ENCODE data around the gene SLC6A4.
"Not testable (repeated sequence)": the region's sequence is repeated elsewhere in the genome, so short reads cannot be mapped to it uniquely, and the experiment has no call there.

Gene SLC6A4

DNA sequence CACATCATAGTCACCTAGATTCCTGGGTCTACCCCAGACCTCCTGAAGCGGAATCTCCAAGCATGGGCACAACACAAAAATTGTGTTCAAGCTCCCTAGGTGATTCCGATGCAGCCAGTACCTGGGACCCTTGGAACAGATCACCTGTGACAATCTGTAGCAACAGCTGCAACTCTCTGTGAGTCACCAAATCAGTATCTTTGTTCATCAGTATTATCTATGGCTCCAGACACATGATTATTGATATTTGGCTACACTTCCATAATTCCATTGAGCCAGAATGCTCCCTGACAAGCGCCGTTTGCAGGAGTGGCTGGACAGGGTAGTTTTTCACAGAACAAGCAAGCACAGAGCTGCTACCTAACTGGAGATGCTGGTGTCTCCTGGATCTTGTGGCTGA, 16.2 kb downstream of the SLC6A4 start:
- DNase-seq (ENCODE audit: low read depth in 2 of 2): no peak

- DNase-seq (ENCODE audit: low read depth in 2 of 2): no peak
Measured at GRCh38 chr17:30218799-30219198, 16.7 kb downstream of the SLC6A4 start.

DNA sequence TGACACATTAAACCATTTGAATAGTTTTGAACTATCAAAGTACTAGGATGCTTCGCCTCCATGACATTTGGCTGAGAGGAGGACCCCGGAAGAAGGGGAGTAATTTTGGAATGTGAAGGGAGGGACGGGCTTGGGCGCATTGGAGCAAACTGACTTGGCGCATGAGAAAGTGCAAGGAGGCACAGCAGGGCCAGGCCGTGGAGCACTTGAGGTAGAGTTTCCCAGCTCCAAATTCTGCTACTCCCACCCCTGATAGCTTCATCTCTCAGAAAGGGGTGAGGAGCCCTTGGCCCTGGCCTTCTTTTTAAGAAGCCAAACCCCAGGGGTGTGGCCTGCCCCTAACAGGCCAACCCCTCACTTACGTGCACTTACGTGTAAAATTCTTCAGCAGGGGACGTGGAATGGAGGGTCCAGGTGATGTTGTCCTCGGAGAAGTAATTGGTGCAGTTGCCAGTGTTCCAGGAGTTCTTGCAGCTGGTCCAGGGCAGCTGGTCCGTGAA, 17.7 kb downstream of the SLC6A4 start:
- DNase-seq (ENCODE audit: low read depth in 2 of 2): no peak

- no peak for DNase-seq (ENCODE audit: low read depth in 2 of 2)
Measured at GRCh38 chr17:30217054-30217453, 18.4 kb downstream of the SLC6A4 start.

DNA sequence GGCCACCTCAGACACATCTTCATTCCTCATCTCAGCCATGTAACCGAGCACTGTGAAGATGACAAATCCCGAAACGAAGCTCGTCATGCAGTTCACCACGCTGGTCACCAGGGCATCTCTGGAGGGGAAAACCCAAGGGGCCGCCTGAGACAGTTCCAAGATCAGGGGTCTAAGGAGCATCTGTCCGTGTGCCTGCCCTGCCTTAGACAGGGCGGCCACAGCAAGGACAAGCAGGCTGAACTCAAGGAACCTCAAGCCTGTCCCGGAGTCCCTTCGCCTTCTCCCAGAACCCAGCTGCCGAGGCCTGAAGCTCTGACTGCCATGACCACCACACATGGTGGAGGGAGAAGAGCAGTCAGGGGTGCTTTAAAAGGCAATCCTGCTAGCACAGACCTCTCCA, 22.7 kb downstream of the SLC6A4 start:
- DNase-seq (ENCODE audit: low read depth in 2 of 2): no peak

GRCh38 chr17:30211371-30211770, 24.1 kb downstream of the SLC6A4 start:
- DNase-seq (ENCODE audit: low read depth in 2 of 2): no peak

GRCh38 chr17:30210901-30211300, 24.6 kb downstream of the SLC6A4 start:
- no peak for DNase-seq (ENCODE audit: low read depth in 2 of 2)

GRCh38 chr17:30210366-30210765, 25.1 kb downstream of the SLC6A4 start:
- no peak for DNase-seq (ENCODE audit: low read depth in 2 of 2)

DNA sequence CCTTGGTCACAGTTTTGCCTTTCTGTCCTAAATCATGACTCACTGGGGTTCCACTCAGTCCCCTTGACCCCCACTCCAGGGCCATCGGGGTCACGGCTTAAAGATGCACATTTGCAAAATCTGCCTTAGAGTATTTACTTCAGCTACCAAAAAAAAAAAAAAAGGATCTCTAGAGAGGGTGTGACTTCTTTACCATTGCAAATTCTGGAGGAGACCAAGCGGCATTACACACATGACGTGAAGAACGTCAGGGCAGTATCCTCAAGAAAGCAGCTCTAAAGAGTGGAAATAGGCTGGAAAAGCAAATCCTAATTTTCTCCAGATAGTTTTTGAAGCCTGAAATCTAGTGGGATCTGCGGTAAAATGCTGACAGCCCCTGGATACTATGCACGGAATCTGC, 25.6 kb downstream of the SLC6A4 start:
- no peak for DNase-seq (ENCODE audit: low read depth in 2 of 2)

DNA sequence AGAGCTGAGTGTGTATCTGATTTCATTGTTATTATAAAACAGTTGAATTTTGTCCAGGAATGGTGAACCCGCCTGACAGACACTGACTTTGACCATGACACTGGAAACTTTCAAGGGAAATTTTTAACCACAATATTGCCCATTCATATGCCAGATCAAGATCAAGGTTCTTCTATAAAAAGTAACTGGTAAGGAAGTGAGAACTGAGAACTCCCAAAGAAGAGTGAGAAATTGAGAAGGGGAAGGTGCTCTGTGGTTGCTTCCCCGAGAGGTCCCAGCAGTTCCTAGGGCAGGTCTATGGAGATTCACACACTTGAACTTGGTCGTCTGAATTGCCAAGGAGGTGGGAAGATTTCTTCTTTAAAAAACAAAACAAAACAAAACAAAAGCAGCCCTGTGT, 27.3 kb downstream of the SLC6A4 start:
- DNase-seq (ENCODE audit: low read depth in 2 of 2): no peak

DNA sequence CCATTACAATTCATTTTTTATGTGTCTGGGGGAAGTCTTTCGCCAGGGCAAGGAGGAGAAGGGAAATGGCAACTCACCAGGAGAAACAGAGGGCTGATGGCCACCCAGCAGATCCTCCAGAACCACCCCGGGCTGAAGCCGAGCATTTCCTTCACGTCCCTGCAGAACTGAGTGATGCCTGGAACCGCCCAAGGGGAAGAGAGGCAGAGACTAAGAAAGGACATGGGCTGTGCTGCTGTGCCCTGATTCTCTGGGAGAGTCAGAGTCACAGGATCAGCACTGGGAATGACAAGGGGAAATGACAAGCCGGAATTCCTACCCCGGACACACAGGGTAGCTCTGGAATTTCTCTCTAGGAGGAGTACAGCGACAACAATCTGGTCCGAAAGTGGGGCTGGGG, 27.8 kb downstream of the SLC6A4 start:
- DNase-seq (ENCODE audit: low read depth in 2 of 2): no peak

GRCh38 chr17:30203471-30203981, 32.0 kb downstream of the SLC6A4 start:
- DNase-seq (ENCODE audit: low read depth in 2 of 2): no peak

DNA sequence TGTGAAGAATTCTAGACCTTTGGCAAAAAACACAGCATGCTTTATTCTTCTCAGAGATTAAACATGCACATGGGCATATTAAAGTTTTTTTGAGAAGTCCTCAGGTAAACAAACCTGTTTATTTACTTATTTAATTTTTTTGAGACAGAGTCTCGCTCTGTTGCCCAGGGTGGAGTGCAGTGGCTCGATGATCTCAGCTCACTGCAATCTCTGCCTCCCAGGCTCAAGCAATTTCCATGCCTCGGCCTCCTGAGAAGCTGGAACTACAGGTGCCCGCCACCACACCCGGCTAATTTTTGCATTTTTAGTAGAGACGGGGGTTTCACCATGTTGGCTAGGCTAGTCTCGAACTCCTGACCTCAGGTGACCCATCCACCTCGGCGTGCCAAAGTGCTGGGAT, 34.8 kb downstream of the SLC6A4 start:
- not testable (repeated sequence) for DNase-seq (ENCODE audit: low read depth in 2 of 2)

GRCh38 chr17:30200106-30200505, 35.4 kb downstream of the SLC6A4 start:
- DNase-seq (ENCODE audit: low read depth in 2 of 2): no peak

DNA sequence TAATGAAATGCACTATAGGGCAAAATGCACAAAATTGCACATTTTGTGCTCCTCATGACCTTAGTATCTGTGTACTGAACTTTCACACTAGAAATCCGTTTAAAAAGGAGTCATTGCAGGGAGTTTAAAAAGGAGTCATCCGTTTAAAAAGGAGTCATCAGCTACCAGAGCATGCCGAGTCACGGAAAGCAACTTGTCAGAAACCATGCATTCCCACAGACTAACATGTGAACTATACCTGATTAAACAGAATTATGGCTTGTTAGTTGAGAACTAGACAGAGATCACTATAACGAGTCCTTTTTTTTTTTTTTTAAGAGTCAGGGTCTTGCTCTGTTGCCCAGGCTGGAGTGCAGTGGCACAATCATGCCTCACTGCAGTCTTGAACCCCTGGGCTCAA, 35.9 kb downstream of the SLC6A4 start:
- no peak for DNase-seq (ENCODE audit: low read depth in 2 of 2)

- DNase-seq (ENCODE audit: low read depth in 2 of 2): no peak
Measured at GRCh38 chr17:30197416-30197815, 38.1 kb downstream of the SLC6A4 start.

DNA sequence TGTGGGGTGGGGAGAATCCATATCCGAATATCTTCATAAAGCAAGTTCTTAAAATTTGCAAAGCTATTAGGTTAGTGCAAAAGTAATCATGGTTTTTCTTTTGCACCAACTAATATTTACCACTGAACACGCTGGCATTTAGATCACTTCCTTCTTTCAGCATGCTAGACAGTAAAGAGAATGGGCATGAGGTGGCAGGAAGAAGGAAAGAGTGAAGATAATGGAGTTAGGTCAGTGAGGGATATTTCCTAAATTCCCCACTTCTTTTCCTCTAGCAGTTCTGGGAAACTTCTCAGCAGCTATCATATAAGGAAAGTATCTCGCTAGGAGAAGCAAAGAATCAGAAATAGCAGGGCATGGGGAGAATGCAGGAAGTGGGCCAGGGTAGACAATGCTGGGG, 39.0 kb downstream of the SLC6A4 start:
- no peak for DNase-seq (ENCODE audit: low read depth in 2 of 2)

DNA sequence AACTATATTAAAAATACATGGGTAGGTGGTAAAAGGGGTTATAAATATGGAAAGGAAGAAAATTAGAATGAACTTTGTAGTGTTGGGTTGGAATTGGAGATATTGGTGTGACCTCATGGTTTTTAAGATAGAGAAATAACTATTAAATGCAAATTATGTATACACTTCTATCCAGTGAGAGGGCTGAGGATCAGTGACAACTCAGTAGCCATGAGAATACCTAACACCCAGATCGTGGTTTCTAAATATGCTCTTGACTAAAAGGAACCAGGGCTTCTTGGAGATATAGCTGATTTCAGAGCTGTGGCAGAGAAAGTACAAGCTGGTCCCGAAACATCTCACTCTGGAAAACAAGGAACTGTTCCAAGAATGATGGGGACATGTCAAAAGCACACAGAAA, 44.4 kb downstream of the SLC6A4 start:
- no peak for DNase-seq (ENCODE audit: low read depth in 2 of 2)

DNA sequence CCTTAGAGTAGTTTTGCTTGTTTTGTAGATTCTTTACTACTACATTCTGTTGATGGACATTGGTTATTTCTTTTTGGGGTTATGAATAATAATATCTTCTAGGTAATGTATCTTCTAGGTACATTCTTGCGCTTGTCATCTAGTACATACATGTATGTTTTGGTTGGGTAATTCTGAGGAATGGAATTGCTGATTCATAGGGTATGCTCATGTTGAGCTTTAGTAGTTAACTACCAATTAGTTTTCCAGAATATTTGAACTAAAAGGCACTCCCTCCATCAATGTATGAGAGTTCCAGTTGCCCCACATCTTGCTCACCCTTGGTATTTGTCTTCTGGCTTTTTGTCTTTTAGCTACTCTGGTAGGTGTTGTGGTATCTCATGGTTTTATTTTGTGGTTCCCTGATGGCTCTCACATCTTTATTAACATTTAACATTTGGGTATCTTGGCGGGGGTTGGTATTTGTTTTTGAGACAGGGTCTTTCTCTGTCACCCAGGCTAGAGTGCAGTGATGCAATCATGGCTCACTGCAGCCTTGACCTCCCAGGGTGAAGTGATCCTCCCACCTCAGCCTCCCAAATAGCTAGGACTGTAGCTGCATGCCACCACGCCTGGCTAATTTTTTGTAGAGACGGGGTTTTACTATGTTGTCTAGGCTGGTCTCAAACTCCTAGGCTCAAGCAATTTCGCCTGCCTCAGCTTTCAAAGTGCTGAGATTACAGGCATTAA, 47.1 kb downstream of the SLC6A4 start:
- DNase-seq (ENCODE audit: low read depth in 2 of 2): no peak

GRCh38 chr17:30187573-30187972, 47.9 kb downstream of the SLC6A4 start:
- no peak for DNase-seq (ENCODE audit: low read depth in 2 of 2)

GRCh38 chr17:30186761-30187160, 48.7 kb downstream of the SLC6A4 start:
- DNase-seq (ENCODE audit: low read depth in 2 of 2): no peak

GRCh38 chr17:30176855-30177254, 58.6 kb downstream of the SLC6A4 start:
- DNase-seq (ENCODE audit: low read depth in 2 of 2): no peak

GRCh38 chr17:30174556-30174955, 60.9 kb downstream of the SLC6A4 start:
- no peak for DNase-seq (ENCODE audit: low read depth in 2 of 2)

DNA sequence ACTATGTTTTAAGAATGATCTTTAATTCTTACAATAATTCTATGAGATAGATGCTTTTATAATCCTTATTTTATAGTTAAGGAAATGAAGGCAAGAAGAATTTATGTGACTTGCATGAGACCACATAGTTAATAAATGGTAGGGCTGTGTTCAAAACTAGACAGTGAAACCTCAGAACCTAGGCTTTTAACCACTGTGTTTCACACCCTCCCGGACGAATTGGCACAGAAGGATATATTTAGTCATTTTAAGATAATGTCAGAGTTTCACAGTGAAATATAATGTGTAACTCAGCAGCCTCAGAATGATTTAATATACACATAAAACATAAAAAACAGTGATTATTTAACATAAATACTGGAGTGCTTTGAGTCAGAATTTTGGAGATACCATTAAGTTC, 61.8 kb downstream of the SLC6A4 start:
- peak in 1 of 2 donors; percentile 15 for DNase-seq (ENCODE audit: low read depth in 2 of 2)

Data from stimulated activated CD4-positive, alpha-beta T cell treated with anti-CD3 and anti-CD28 coated beads, Interleukin-15, amount 100 ng/mL, for 48 hours (primary cell).